ENCODE measurements around the gene FAAP100.

DNA sequence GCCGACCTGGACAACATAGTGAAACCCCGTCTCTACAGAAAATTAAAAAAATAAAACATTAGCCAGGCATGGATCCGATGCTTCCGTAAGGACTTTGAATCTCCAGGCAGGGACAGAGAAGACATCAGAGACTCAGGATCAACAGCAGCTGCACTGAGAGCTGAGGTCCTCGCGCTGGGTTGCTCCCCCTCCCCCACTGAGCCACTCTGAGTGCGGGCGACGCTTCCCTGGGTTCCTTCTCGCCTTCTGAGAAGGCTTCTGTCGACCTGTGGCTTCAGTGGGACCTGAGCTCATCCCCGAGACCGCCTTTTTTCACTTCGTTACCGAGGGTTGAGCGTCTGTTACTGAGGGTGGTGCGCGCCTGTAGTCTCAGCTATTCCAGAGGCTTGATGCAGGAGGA, 60.0 kb downstream of the FAAP100 start:
- TF ChIP-seq POLR2AphosphoS5 (IDR thresholded peaks at IDR 0.05; ENCODE audit: low read depth, low read length) (no peak), POLR2A (IDR thresholded peaks at IDR 0.05; ENCODE audit: low read depth, low read length) (no peak), TAF1 (IDR thresholded peaks at IDR 0.05; ENCODE audit: low read depth, low read length) (no peak), SPI1 (IDR thresholded peaks at IDR 0.05; ENCODE audit: low read depth, low read length) (no peak)
